Nephron progenitor cell (in vitro differentiated cells): ENCODE data around the gene TBL1XR1.

Experiments used
- DNase-seq: peaks from one replicate; pipeline ENCODE4 v3.0.0; 2021
- H3K27ac Mint-ChIP-seq: 2 replicates; pipeline ENCODE4 v1.8.0; 2021; ENCODE audit warnings: mild to moderate bottlenecking, moderate library complexity, mixed read lengths
- H3K27me3 Mint-ChIP-seq: 2 replicates; pipeline ENCODE4 v1.8.0; 2021; ENCODE audit warnings: mild to moderate bottlenecking, low read depth, mixed read lengths; ENCODE audit not compliant: poor library complexity
- H3K36me3 Mint-ChIP-seq: 2 replicates; pipeline ENCODE4 v1.8.0; 2021; ENCODE audit warnings: low read depth, mixed read lengths
- H3K4me1 Mint-ChIP-seq: 2 replicates; pipeline ENCODE4 v1.8.0; 2021; ENCODE audit warnings: mixed read lengths
- H3K4me3 Mint-ChIP-seq: 2 replicates; pipeline ENCODE4 v1.8.0; 2021; ENCODE audit warnings: mild to moderate bottlenecking, moderate library complexity, mixed read lengths
- H3K9me3 Mint-ChIP-seq: 2 replicates; pipeline ENCODE4 v1.8.0; 2021; ENCODE audit warnings: mild to moderate bottlenecking, moderate library complexity, mixed read lengths
- TF ChIP-seq, protein P1 (sequence below): fragments of 200-600 bp; sonication (generic); IDR thresholded peaks from 2 replicates; pipeline ENCODE4 v1.5.0; 2021; ENCODE audit warnings: antibody characterized with exemption

TBL1XR1 gene

DNA sequence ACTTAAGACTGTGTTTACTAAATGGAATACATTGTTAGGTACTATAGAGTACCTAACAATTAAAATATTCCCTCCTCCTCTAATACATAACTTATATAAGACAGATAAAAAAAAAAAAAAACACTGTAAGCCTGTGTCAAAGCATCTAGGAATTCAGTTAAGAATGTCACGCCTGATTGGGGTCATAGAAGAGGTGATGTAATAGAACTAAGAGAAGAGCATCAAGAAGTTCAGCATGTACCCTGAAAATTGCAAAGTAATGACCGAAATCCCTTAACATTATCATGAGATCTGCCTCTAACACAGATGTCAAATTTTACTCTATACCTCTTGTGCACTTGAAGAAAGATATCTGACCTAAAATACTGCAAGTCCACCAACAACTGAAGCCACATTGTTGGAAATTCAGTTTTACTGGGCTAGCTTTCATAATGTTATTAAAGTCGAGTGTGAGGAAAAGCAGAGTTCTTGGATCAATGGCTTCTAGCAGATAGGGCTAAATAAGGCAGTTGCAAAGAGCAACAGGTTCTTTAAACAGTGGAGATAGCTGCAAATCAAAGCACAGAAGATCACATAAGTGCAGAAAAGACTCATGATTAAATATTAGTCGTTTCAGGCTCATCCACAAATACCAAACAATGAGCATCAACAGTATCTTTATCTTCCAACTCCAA is 75.0 kb downstream of the TBL1XR1 start:
- Mint-ChIP-seq H3K4me1 (peaks cover 49% of the 10 kb centered on the region), H3K27ac (no peak overlapping the region), H3K27me3 (no peaks in the 10 kb centered on the region), H3K9me3 (peaks cover 21% of the 10 kb centered on the region), H3K36me3 (peaks cover 76% of the 10 kb centered on the region), H3K4me3 (no peak overlapping the region)
- no peak for DNase-seq
- TF ChIP-seq, protein P1, sequence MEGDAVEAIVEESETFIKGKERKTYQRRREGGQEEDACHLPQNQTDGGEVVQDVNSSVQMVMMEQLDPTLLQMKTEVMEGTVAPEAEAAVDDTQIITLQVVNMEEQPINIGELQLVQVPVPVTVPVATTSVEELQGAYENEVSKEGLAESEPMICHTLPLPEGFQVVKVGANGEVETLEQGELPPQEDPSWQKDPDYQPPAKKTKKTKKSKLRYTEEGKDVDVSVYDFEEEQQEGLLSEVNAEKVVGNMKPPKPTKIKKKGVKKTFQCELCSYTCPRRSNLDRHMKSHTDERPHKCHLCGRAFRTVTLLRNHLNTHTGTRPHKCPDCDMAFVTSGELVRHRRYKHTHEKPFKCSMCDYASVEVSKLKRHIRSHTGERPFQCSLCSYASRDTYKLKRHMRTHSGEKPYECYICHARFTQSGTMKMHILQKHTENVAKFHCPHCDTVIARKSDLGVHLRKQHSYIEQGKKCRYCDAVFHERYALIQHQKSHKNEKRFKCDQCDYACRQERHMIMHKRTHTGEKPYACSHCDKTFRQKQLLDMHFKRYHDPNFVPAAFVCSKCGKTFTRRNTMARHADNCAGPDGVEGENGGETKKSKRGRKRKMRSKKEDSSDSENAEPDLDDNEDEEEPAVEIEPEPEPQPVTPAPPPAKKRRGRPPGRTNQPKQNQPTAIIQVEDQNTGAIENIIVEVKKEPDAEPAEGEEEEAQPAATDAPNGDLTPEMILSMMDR, result no peak

DNA sequence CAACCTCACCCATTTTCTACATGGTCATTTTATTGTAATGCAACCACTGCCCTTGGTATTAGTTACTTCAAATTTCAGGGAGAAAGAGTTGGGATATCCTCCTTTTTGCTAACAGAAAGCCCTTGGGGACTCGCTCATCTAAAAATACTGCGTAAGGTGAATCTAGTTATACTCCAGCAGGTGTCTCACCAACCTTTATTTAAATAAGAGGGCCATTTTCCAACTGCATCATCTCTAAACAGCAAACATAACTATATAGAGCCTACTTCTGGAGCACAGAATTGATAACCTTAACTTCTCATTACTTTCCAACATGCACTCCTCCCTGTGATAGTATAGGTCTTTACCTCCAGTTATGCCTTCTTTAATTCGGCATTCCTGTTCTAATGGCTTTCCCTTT is 77.5 kb downstream of the TBL1XR1 start:
- TF ChIP-seq, protein P1, result no peak
- peaks cover 64% of the 10 kb centered on the region for H3K36me3 Mint-ChIP-seq
- H3K4me3 Mint-ChIP-seq, result no peak overlapping the region
- H3K9me3 Mint-ChIP-seq, result peaks cover 21% of the 10 kb centered on the region
- H3K4me1 Mint-ChIP-seq, result peaks cover 45% of the 10 kb centered on the region
- no peaks in the 10 kb centered on the region for H3K27me3 Mint-ChIP-seq
- DNase-seq, result no peak
- no peak overlapping the region for H3K27ac Mint-ChIP-seq

DNA sequence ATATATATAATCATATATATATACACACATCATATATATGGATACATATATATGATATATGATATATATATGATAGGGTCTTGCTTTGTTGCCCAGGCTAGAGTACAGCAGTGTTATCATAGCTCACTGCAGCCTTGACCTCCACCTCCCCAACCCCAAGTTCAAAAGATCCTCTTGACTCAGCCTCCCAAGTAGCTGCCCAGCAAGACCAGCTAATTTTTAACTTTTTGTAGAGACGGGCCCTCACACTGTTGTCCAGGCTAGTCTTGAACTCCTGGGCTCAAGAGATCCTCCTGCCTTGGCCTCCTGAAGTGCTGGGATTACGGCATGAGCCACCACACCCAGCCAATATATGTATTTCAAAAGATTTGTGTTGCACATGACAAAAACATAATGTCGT is 83.0 kb downstream of the TBL1XR1 start:
- TF ChIP-seq, protein P1, result no peak
- Mint-ChIP-seq H3K27ac (no peak overlapping the region), H3K27me3 (no peaks in the 10 kb centered on the region), H3K36me3 (peaks cover 33% of the 10 kb centered on the region), H3K4me3 (no peak overlapping the region), H3K4me1 (peaks cover 34% of the 10 kb centered on the region), H3K9me3 (no peaks in the 10 kb centered on the region)
- no peak for DNase-seq

DNA sequence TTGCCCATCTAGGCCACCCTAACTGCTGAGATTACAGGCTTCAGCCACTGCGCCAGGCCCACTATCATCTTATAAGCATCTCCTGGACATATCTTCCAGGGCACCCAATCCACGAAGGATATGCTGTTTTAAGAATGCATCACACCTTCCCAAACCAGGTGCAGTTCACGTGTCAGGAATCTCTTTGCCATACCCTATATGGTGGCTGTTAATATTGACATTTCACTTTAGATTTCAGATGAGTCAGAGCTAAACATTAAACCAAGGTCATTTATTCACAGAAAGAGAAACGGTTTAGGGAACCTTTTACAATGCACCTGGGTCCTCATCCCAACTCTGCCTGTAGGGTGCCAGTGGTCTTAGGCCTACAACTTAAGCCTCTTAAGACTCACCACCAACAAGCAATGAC is 85.7 kb downstream of the TBL1XR1 start:
- TF ChIP-seq, protein P1, result no peak
- Mint-ChIP-seq H3K4me3 (no peak overlapping the region), H3K27me3 (no peaks in the 10 kb centered on the region), H3K9me3 (no peaks in the 10 kb centered on the region), H3K36me3 (peaks cover 26% of the 10 kb centered on the region), H3K4me1 (peaks cover 40% of the 10 kb centered on the region), H3K27ac (no peak overlapping the region)
- no peak for DNase-seq

DNA sequence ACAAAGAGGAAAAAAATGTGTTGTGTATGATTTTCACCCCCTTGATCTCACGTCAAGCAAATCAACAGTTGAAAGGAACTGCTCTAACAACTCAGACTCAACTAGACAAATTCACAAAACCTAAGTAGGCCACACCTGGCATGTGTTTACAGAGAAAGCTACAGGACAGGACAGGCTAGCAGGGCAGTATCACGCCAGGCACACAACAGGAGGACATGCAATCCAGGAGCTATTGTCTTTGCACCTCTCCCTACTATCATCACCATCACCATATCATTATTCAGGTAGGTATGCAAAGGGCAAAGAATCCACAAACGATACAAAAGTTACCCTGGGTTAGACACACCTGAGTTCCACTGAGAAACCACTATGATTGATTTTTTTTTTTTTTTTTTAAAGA is 86.4 kb downstream of the TBL1XR1 start:
- Mint-ChIP-seq H3K27ac (peak overlapping the region; percentile 7), H3K9me3 (no peaks in the 10 kb centered on the region), H3K36me3 (peaks cover 26% of the 10 kb centered on the region), H3K4me3 (no peak overlapping the region), H3K27me3 (no peaks in the 10 kb centered on the region), H3K4me1 (peaks cover 40% of the 10 kb centered on the region)
- no peak for DNase-seq
- TF ChIP-seq, protein P1, result no peak

DNA sequence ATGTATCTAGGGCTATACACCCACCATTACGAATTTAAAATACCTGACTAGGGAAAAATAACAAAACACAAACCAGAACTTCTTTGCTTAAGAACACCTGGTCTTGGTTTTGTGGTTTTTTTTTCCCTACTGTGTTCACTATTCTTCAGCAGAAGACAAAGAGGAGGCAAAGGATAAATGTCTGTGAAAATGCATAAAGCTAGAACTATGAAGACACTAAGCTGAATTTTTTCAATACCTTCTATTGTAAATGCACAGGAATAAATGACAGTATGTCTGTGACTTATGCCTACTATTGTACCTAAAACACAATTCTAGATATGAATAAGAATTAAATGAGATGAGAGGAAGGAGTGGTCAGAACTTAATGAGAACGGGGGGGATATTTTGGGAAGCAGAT is 86.9 kb downstream of the TBL1XR1 start:
- Mint-ChIP-seq H3K4me1 (peaks cover 45% of the 10 kb centered on the region), H3K36me3 (peaks cover 23% of the 10 kb centered on the region), H3K27ac (peak overlapping the region; percentile 7), H3K4me3 (no peak overlapping the region), H3K9me3 (no peaks in the 10 kb centered on the region), H3K27me3 (no peaks in the 10 kb centered on the region)
- no peak for DNase-seq
- TF ChIP-seq, protein P1, result no peak
